GM19397 (cell line): ENCODE results near the gene FAM241A.
"Not testable (repeated sequence)": the region's sequence is repeated elsewhere in the genome, so short reads cannot be mapped to it uniquely, and the experiment has no call there.

ENCODE experiments used
- ATAC-seq: cut with Tn5 transposase; IDR thresholded peaks from one replicate; pipeline ENCODE4 v1.9.1; 2021; ENCODE audit warnings: mild to moderate bottlenecking, moderate library complexity; ENCODE audit not compliant: unreplicated experiment

The FAM241A gene

DNA sequence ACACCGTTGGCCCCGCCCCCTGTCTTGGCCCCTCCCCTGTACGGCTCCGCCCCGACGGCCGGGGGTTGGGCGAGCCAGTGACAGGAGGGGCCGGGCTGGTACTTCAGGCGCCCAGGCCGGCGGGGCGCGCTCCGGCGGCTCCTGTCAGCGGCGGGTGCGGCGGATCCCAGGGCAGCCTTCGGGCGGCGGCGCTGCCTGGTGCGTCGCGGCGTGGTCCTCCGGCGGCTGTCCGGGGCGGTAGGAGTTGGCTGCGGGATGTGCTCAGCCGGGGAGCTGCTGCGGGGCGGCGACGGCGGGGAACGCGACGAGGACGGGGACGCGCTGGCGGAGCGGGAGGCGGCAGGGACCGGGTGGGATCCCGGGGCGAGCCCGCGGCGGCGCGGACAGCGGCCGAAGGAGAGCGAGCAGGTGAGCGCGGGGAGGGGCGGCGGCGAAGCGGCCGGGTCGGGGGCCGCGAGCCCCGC, at the start of gene FAM241A:
TSS of gene FAM241A (plus strand) at position 129 of the 464 bp plus-strand sequence. CDS start at position 256, 127 bp downstream.
- peak; percentile 93 for ATAC-seq

- no peak for ATAC-seq
Measured at GRCh38 chr4:112098841-112099530, 46.3 kb upstream of the FAM241A start.

GRCh38 chr4:112099701-112100297, 45.5 kb upstream of the FAM241A start:
- peak; percentile 53 for ATAC-seq

DNA sequence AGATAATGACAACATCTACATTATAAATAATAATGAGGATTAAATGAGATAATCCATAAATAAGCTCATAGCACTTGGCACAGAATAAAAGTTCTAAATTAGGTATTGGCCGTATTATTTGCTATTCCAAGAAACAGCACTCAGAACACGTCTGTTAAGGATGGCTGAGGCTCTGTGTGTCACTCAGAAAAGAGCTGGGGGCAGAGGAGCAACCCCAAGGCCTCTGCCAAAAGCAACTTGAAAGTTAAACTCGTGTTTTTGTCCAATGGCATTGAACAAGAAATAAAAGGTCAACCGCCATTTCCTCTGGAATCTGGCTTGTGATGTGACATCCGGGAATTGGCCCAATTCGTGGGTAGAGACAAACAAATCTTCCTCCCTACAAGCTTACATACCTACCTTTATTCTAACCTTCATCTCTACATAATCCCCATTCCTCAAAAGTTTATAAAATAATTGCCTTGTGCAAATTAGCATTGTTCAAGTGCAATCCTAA, 42.3 kb upstream of the FAM241A start:
- no peak for ATAC-seq

GRCh38 chr4:112105201-112105969, 39.9 kb upstream of the FAM241A start:
- no peak for ATAC-seq

DNA sequence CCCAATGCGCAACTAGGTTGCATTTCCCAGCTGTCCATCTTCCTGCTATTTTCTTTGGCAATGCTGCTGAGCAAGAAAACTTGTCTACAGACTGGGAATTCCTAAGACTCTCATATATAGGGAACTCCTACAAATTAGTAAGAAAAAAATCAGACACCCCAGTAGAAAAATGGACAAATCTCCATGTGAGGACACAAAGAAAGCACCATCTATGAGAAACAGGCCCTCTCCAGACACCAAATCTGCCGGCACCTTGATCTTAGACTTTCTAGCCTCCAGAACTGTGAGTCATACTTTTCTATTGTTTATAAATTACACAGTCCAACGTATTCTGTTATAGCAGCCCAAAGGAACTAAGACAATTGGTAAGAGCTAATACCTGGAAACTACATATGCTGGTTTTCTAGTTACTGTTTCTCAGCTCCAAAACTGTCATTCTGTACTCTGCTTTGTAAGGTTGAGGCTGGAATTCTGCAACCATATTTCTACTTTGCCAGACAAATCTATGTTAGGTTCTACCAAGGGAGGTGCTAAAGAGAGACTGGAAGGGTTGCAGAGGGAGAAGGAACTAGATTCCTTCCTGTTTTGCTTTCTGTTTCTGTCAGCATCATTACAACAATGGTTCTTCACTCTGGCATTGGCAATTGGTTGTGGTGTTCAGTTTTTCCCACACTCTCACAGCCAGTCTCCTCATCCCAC, 35.7 kb upstream of the FAM241A start:
- no peak for ATAC-seq

DNA sequence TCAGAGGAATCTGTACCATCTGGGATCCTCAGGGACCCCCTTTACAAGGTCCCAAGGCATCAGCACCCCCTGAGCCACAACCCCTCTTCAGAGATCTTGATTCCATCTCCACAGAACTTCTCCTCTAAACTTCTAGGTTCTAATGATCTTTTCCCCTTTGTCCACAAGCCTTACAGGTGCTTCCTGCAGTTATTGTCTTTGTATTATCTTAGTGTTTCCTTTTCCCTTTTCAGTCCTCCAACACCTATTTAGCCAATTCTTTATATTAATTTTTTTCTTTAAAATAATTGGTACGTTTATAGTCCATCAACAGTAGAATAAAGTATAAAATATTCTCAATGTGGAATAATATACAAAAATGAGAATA, 35.2 kb upstream of the FAM241A start:
- ATAC-seq, result no peak

GRCh38 chr4:112111306-112111705, 33.9 kb upstream of the FAM241A start:
- no peak for ATAC-seq

- not testable (repeated sequence) for ATAC-seq
Measured at GRCh38 chr4:112112095-112112494, 33.2 kb upstream of the FAM241A start.

- ATAC-seq, result no peak
Measured at GRCh38 chr4:112112590-112113170, 32.6 kb upstream of the FAM241A start.

GRCh38 chr4:112113864-112114263, 31.4 kb upstream of the FAM241A start:
- no peak for ATAC-seq

DNA sequence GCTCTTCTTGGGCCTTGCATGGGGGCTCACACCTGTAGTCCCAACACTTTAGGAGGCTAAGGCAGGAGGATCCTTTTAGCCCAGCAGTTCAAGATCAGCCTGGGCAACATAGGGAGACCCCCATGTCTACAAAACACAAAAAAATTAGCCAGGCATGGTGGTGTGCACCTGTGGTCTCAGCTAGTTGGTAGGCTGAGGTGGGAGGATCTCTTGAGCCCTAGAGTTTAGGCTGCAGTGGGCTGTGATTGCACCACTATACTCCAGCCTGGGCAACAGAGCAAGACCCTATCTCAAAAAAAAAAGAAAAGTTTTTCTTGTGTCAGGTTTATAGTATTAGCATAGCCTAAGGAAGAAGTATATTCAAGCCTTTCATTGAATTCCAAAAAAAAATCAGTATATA, 30.8 kb upstream of the FAM241A start:
- no peak for ATAC-seq

GRCh38 chr4:112118742-112119352, 26.4 kb upstream of the FAM241A start:
- no peak for ATAC-seq

- peak; percentile 72 for ATAC-seq
Measured at GRCh38 chr4:112119353-112119783, 25.9 kb upstream of the FAM241A start.

GRCh38 chr4:112120021-112120420, 25.2 kb upstream of the FAM241A start:
- no peak for ATAC-seq

DNA sequence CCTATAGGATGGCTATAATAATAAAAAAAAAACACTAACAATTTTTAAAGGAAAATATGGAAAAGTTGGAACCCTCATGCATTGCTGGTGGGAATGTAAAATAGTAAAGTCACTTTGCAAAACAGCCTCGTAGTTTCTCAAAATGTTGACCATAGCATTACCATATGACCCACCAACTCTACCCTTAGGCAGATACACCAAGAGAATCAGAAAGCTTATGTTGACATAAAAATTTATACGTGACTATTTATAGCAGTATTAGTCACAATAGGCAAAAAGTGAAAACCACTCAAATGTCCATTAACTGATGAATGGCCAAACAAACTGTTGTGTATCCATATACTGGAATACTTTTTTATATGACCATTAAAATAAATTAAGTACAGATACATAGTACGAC, 19.8 kb upstream of the FAM241A start:
- ATAC-seq, result no peak

DNA sequence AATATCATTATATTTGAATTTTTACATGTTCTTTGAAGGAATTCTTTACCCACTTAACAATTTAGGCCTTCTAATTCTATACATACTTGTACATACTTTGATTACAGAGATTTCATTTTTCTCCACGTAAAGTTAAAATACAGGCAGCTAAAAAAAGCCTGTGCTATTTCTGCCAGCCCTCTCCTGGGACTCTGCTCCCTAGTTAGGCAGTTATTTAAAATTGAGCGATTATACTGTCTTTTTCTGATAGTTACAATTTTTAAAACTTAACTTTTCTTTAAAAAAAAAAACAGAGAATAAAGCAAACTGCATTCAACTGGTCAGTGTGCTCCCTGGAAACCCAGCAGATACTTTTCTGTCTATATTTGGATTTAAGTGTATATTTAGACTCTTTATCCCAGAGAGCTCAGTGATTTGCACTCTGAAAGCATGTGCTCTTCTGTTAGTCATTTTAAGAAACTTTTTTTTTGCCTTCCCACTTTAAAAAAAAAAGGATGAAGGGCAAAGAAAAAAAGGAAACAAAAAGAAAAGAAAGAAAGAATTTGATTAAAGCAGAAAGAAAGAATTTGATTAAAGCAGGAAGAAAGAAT, 18.1 kb upstream of the FAM241A start:
- no peak for ATAC-seq

GRCh38 chr4:112127803-112128202, 17.5 kb upstream of the FAM241A start:
- no peak for ATAC-seq

GRCh38 chr4:112128452-112128851, 16.8 kb upstream of the FAM241A start:
- ATAC-seq, result peak; percentile 78

DNA sequence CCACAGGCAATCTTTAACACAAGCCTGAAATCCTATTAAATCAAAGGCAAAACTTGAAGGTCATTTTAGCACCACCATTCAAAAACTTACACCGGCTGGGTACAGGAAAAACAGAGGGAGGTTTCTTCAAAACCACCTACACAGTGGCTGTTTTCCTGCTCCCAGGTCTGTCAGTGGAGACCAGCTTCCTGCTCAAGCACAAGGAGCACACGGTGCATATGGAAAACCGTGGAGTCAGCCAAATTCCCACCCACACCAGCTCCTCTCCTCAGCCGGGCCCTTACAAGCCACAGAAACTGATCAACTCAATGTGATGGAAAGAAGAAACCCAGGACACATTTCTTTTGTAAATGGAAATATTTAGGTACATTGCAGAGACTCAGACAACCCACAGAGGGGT, 14.3 kb upstream of the FAM241A start:
- ATAC-seq, result no peak
